Activated CD4-positive, alpha-beta T cell treated with anti-CD3 and anti-CD28 coated beads, Interleukin-10, Interleukin-2, amounts not matched to agents 100 ng/mL and 50 ng/mL, durations not matched to agents 16 hours and 8 hours (primary cell): ENCODE data around the gene SLC38A10.
"Not testable (repeated sequence)": the region's sequence is repeated elsewhere in the genome, so short reads cannot be mapped to it uniquely, and the experiment has no call there.

Experiments
- DNase-seq: peaks from one replicate; pipeline ENCODE4 v3.0.0-alpha.2; 2020

The SLC38A10 gene

DNA sequence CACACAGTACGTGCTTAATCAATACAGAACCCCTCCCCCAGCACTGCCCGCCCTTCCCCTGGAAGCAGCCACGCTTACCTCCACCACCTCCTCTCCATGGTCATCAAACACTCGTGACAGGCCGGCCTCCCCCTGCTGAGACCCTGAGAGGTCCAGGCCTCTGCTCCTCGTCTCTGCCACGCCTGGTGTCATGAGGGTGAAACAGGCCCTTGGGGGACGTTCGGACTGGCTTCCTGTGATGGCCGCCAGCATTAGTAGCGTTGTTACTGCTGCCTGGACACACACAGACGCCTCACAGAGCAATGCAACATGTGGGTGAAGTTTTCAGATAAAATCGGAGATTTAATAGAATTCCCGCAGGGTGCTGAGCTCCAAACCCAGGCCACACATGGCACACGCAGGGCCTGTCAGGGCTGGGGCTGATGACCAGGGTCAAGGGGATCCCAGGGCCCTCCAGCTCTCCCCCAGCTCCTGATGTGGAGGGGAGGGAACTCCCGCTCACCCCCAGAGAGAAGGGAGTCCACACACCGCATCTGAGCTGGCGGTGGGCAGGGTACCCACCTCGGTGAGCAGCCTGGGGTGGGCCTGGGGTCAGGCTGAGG is 15.9 kb upstream of the SLC38A10 start:
- no peak for DNase-seq

DNA sequence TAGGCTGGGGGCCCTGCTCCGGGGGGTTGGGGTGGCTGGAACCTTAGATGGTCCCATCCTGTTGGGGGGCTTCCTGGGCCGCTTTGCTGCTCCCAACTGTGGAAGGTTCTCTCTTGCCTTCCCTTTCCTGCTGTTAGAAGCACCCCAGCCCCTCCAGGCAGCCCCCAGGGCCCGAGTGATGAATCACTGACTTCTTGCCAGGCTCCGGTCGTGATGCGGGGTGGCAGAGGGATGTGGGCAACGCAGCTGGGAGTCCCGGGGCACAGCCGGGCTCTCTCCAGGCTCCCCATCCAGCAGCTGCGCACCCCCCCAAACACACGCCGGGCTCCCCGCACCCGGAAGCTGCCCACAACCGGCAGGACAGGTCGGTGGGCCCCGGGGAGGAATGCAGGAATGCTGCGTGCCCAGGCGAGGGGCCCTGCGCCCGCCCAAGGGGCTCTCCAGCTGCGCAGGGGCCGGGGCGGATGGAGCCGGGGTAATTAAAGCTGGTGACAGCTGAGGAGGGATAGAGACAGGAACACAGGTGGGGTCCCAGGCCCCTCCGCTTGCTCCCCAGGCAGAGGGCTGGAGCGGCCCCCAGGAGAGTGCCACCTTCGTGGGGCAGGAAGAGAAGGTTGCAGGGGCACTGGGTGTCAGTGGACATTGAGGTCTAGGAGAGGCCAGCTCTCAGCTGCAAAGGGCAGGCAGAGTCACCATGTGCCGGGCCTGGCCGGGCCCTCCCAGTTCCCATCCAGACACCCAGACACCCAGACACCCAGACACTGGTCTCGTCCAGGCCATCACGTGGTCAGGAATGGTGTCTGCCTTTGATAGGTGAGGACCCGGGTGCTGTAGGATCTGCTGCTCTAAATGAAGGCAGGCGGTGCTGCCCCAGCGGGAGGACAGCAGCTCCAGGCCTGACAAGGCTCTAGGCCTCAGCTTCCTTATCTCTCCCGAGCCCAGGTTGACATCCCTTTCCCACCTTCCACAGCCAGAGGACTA is 15.0 kb upstream of the SLC38A10 start:
- DNase-seq: no peak

DNA sequence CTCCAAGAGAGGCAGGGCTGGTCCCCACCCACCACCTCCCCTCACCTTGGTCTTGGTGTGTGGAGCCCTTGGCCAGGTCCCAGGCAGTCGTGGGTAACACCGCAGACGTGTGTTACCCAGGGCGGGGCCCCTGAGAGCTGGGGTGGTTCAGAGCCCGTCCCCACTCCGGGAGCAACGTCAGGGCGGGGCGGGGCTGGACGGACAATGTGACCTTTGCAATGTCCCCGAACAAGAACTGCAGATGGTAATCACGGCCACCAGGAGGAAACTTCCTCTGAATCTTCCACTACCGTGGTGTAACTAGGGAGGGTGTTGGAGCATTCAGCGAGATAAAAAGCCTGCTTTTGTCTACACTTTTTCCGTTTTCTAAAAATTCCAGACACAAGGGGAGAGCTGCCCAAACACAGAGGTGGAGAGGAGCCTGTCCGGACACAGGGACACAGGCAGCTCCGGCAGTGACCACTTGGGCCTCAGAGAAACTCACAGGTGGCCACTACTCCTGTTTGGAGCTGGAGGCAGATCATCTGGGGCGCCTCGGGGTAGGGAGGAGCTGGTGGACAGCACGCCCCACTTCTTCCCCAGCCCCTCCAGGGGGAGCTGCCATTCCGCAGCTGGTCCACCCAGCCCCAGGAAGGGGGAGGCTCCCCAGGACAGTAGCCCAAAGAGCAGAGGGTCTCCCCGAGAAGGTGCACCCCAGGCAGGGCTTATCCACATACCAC is 14.2 kb upstream of the SLC38A10 start:
- DNase-seq: peak; percentile 35

DNA sequence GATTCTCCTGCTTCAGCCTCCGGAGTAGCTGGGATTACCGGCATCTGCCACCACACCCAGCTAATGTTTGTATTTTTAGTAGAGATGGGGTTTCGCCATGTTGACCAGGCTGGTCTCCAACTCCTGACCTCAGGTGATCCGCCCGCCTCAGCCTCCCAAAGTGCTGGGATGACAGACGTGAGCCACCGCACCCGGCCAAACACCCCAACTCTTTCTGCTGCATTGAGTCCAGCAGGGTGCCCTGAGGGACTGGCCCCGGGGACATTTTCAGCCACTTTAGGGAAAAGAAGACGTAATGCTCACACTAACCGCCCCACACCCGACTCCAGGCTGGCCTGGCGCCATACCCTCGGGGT is 13.7 kb upstream of the SLC38A10 start:
- not testable (repeated sequence) for DNase-seq

DNA sequence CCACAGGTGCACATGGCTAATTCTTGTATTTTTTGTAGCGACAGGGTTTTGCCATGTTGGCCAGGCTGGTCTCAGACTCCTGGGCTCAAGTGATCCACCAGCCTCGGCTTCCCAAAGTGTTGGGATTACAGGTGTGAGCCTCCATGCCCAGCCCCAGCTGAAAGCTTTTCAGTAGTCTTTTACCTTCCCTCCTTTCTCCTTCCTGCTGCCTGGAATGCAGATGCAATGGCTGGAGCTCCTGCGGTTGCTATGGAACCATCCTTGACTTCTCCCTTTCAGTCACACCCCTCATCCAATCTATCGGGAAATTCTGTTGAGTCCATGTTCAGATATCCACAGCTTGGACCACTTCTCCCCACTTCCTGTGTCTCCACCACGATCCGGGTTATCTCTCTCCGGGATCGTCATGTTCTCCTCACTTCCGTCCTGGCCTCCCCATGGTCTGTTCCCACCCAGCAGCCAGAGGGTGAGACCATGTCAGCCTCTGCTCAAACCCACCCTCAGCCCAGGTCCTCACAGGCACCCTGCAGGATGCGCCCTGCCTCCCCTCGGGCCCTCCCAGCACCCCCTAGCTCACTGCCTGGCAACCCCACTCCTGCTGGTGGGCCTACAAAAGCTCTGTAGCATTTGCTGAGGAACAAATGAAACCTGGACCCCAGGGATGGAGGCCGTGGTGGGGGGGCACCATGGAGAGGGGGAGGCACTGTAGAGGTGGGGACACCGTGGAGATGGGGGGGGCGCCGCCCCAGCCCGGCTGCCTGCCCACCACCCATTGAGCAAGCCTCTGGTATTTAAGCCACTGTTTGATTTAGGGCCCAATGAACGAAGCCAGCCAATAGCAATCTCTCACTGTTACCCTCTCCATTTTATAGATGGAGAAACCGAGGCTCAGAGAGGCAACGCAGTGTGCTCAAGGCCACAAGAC is 12.8 kb upstream of the SLC38A10 start:
- DNase-seq: no peak

DNA sequence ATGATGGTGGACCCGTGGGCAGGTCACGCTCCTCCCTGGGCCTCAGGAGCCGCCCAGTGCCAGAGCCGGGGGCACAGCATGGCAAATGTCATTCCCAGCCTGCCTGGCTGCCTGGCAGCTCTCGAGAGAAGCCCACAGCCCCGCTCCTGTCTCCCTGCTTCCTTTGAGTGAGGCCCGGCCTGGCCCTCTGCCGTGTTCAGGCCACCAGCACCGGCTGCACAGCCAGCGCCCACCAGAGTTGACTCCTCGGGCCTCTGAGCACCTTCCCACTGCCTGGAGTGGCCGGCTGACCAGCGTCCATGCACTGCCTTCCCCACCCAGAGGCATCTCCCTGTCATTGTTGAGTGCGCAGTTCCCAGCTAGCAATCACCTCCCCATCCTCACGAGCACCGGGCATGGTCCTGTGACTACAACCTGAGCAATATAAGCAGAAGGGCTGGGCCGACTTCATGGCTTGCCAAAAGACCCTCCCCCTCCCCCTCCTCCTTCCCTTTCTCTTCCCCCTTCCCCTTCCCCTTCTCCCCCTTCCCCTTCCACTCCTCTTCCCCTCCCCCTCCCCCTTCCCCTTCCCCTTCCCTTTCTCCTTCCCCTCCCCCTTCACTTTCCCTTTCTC is 11.9 kb upstream of the SLC38A10 start:
- DNase-seq: no peak

DNA sequence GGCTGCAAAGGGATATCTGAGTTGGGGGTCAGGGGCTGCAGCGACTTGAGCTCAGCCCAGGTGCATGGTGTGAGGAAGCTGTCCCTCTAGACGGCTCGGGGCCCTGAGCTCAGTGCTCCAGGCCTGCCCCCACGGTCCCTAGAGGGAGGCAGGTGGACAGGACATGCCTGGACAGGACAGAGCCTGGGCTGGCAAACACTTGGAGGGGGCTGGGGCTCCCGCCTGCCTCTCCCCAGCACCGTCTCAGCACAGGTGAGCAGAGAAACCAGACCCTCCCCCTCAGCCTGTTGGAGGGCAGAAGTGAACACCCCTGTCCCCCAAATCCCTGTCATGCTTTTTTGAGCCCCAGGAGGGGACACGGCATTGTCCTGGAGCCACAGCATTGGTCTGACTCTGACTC is 11.4 kb upstream of the SLC38A10 start:
- DNase-seq: no peak

DNA sequence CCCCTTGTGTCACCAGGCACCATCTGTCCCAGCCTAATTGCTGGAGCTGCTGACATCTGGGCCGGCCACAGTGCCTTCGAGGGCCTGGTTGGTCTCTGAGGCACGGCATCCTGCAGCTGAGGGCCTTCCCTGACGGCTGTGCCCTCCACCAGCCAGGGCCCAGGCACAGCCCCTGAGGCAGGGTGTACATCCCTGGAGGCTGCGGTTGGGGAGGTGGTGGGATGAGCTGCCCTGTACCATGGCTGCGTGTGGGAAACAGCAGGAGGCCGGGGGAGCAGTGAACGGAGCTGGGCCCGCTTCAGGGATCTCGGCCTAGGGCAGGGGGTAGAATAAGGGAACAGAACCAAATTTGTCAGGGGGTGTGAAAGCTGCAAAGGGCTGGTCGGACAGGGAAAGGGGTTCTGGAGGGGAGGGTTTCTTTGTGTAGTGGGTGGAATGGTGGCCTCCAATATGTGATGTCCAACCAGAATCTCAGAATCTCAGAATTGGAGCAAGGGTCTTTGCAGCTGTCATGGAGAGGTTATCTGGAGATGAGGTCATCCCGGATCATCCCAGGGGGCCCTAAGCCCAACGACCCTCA is 10.0 kb upstream of the SLC38A10 start:
- no peak for DNase-seq

DNA sequence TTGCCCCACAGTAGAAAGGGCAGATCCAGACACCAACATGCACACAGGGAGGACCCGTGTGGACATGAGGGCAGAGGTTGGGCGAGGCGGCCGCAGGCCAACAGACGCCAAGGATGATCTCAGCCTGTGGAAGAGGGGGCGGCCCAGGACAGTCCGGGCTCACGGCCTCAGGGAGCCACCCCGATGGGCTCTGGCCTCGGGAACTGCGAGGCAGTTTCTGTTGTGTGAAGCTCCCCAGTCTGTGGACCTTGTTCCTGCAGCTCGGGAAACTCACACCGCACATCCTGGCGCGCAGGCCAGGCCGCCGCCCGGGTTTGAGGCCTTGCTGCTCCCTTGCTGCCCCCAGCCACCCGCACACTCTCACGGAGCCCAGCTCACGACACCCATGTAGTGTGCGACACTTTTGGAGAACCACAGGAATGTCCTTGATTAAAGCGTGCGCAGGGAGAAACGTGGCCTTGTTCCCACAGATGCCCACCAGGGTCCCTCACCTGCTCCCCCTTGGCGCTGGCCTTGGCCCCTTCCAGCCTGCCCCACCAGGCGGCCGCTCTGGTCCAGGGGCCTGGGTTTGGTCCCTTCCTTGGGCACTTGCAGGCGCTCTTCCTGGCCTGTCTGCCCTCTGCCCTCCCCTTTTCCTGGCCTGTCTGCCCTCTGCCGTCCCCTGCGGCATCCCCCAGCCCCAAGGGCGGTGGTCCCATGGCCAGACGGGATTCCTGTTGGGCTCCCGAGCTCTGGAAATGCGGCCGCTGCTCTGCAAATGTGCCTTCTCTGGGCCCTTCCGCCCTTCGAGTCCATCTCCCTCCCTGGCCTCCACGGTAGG is 9.3 kb upstream of the SLC38A10 start:
- no peak for DNase-seq

DNA sequence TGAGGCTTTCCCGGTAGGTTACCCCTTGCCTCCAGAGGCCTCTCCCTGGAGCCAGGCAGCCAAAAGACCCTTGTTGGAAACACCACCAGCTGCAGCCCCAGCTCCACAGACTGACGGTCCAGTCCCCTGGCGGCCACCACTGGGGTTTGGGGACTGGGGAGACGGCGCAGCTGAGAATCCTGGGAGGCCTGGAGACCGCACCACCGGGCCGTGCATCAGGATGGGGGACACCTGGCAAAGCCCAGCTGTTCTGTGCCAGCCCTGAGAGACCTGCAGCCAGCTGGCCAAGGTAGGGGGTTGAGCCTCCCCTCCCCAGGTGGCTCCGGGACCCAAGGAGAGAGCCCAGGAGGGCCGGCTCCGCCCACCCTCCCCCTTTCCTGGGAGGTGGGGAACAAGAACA is 8.3 kb upstream of the SLC38A10 start:
- no peak for DNase-seq

DNA sequence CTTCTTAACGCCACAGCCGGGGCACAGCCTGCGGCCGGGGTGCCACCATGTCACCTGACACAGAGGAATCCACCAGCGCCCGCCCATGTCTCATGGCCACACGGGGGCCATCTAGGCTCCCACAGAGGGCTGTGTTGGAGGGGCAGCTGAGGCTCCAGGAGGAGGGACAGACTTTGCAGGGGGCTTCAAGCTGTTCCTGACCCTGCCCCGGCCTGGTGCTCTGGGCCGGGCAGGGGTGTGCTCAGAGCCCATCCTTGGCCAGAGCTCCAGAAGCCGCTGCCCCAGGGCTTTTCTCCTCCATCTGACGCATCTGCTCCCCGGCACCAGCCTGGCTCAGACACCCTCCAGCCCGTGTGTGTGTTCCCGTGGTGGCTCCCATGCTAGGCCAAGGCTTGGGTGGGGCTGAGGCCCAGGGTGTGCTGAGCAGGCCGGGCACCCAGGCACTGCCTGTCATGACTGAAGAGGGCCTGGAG is 7.8 kb upstream of the SLC38A10 start:
- no peak for DNase-seq

DNA sequence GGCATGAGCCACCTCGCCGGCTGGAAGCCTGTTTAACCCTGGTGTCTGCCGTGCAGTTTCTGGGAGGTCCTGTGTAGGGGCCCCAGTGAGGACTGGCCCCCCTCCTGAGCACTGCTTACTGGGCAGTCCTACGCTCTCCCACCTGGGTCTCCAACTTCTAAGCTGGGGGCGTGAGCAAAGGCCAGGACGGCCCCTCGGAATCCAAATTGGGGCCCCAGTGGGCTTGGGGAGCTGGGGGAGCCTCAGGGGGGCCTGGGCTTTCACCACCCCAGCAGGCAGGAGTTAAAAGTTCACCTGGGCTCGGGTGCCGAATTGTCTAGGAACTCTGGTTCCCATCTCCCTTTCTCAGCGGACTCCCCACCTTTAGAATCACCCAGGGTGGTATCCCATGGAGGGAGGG is 7.2 kb upstream of the SLC38A10 start:
- no peak for DNase-seq

DNA sequence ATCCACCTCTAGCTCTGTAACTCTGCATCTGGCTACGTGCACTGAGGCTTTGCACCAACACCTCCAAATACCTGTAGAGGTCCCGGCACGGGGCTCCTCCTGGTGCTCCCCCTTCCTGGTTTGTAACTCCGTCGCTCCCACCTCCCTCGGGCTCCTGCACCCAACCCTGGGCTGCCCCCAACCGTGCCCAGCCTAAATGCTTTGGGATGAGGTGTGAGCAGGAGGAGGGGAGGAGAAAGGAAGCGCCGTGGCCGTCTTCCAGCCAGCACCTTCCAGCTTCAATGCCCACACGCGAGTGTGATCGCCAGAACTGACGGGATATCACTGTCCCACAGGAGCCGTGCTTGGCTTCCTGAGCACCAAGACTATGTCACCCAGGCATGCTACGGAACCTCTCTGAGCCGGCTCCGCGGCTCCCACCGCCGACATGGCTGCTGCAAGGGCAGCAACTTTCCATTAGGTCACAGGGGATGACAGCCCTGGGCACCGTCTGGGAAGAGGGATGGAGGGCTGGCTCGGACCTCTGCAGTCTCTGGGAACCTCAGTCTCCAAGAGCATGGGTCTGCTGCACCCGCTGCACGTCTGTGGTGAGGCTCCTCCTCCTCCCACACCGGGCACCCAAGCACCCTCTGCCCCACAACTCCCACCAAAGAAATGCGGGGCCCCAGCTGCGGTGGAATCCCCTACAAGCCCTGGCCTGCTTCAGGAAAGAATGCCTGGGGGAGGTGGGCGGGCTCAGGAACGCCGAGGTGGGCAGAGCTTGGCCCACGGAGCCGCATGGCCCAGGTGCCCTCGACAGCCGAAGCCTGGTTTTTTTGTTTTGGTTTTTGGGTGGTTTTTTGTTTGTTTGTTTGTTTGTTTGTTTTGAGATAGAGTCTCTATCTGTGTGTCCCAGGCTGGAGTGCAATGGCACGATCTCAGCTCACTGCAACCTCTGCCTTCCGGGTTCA is 6.4 kb upstream of the SLC38A10 start:
- DNase-seq: no peak

DNA sequence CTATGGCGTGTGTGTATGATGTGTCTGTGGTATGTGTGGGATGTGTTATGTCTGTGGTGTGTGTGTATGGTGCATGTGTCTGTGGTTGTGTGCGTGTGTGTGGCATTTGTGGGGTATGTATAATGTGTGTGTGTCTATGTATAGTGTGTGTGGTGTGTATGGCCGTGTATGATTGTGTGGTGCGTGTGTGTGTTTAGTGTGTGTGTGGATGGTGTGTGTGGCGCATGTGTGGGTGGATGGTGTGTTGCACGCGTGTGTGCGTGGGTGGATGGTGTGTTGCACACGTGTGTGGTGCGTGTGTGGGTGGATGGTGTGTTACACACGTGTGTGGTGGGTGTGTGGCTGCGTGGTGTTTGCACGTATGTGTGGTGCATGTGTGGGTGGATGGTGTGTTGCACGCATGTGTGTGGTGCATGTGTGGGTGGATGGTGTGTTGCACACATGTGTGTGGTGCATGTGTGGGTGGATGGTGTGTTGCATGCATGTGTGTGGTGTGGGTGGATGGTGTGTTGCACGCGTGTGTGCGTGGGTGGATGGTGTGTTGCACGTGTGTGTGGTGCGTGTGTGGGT is 5.6 kb upstream of the SLC38A10 start:
- DNase-seq: no peak

DNA sequence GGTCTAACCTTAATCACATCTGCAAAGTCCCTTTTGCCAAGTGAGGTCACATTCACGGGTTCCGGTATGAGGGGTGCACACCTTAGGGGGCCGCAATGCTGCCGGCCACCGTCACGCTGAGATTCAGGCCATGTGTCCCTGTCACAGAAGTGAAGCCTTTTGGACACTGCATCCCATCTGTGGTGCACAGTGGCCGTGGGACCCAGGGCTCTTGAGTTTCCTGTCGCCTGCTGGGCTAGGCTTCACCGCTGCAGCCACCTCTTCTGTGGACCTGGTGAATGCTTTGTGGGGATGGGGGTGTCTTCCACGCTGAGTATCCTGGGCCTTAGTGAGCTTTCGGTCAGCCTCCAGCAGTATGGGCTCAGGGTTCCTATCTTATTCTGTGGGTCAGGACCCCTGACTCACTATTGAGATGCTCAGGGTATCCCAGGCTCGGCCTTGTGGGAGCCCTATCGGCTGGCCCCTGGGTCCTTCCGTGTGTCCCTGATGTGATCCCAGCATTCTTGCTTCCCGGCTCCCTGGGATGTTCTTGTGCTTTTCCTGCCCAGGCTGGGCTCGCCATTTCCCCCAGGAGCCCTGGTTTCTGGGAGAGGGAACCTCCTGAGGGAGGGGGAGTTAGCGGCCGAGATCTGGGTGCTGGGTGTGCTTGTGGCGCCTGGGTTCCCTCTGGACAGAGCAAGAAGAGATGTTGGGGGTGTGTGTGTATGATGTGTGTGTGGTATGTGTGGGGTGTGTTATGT is 4.9 kb upstream of the SLC38A10 start:
- DNase-seq: no peak

DNA sequence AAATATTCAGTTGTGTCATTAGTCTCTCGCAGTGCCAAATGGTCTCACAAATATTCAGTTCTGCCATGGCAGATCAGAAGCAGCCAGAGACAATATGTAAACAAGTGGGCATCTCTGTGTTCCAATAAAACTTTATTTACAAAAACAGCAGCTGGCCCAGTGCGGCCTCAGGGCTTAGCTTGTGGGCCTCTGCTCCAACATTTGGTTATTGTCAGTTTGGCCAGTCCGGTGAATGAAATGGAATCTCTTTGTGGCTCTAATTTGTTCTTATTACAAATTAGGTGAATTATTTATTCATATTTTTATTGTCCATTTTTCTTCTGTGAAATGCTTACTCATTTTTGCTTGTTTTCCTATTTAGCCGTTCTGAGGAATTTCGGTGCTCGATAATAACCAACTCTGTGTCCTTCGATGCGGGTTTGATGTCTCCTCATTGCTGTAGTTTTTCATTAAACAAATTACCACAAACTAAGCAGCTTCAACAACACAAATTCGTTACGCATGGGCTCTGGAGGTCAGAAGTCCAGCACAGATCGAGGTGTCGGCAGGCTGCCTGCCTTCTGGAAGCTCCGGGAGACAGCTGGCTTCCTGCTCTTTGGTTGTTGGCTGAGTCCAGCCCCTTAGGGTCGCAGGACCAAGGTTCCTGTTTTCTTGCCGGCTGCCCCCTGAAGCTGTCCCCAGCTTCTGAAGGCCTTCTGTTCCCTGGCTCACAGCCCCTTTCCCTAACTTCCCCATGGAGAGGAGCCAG is 4.1 kb upstream of the SLC38A10 start:
- DNase-seq: no peak

DNA sequence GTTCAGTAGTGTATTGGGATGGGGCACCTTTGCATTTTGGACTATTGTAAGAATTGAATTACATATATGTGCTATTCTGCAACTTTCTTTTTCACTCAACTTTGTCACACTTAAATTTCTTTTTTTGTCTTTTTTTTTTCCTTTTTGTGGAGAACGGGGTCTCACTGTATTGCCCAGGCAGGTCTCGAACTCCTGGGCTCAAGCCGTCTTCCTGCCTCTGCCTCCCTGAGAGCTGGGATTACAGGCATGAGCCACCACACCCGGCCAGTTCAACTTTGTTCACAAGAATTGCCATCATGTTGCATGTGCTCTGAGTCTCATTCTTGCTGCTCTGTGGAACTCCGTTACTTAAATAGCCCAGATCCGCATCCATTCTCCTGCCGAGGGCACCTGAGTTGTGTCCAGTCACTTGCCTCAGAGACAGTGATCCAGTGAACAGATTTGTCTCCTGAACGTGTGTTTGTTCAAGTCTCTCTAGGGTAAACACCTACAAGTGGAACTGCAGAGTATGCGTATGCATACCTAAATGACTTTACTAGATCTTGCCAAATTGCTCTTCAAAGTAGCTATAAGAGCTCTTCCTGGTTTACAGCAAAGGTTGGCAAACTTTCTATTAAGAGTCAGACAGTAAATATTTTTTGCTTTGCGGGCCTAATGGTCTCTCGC is 3.4 kb upstream of the SLC38A10 start:
- DNase-seq: no peak
